KOPT-K1 (cell line): ENCODE data around the gene MAML3.

Source experiments
- H3K27ac ChIP-seq: fragments of 200-600 bp; sonication (generic); 2 replicates; pipeline ENCODE4 v1.5.1; 2016; ENCODE audit warnings: antibody characterized with exemption, mild to moderate bottlenecking, low read depth, low read length; ENCODE audit not compliant: poor library complexity, severe bottlenecking
- H3K36me3 ChIP-seq: fragments of 200-600 bp; sonication (generic); 2 replicates; pipeline ENCODE4 v1.5.1; 2017; ENCODE audit warnings: antibody characterized with exemption, mild to moderate bottlenecking, low read length, moderate library complexity; ENCODE audit not compliant: insufficient read depth
- H3K9me3 ChIP-seq: fragments of 200-600 bp; sonication (generic); 2 replicates; pipeline ENCODE4 v1.5.1; 2017; ENCODE audit warnings: antibody characterized with exemption, low read length, mild to moderate bottlenecking; ENCODE audit not compliant: insufficient read depth, poor library complexity, severe bottlenecking

The MAML3 gene

DNA sequence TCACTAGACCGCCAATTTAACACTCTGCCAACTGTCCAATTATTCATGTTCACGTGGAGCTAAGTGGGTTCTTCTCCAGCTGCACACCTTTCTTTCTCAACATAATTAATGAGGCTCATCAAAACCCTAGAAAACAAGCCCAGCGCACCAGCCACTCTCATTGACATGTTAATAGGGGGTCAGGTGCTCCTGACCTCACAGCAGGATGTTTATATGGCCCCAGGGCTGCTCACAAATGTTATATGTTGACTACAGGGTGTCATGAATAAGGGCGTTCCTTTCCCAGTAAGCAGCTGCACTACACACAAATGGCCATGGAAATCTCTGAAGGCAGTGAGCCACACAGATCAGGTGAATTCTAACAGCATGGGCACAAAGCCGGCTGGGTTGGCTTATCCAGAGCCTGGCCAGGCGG, 278.6 kb downstream of the MAML3 start:
- Histone ChIP-seq H3K27ac (no peak overlapping the region), H3K36me3 (no peaks in the 10 kb centered on the region), H3K9me3 (peaks cover 7% of the 10 kb centered on the region)

DNA sequence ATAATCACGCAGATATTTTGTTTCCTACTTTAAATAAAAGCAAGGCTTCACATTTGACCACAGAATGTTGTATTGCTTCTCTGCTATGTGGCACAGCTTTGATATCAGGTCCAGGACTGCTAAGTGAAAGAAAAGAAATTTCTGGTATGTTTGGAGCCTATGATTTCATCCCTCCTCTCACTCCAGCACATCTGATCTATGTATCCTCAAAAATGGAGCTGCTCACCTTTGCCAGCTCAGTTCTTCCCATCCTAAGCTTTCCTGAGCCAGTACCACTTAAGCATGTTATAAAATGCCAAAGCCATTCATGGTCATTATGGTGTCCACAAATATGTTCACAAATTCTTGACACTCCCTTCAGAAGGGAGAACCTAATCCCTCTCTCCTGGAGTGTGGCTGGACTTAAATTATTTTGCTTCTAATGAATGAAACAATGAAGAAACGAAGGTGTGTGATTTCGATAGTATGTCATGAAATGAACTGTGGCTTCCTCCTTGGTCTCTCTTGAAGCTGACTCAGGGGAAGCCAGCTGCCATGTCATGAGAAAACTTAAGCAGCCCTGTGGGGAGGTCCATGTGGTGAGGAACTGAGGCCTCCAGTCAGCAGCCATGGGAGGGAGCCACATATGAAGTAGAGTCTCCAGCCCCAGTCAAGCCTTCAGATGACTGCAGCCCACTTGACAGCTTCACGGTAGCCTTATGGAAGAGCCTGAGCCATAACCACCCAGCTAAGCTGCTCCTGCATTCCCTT, 280.7 kb downstream of the MAML3 start:
- Histone ChIP-seq H3K9me3 (peaks cover 7% of the 10 kb centered on the region), H3K36me3 (no peaks in the 10 kb centered on the region), H3K27ac (no peak overlapping the region)

DNA sequence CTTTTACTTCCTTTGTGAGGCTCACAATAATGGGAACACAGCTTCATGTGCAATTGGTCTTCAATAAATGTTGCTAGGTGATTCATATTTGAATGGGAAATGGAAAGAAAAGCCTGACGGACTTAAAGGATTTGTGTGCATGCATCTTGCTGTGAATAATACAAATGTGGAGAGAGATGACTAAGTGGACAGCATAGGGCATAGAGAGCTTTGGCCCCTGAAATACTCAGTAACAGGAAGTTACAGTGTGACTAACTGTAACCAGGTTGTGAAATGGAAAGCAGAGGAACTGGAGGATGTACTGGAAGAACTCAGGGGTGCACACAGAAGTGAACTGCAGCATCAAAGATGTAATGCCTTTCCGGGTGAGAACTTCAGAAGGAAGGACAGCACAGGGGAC, 281.7 kb downstream of the MAML3 start:
- Histone ChIP-seq H3K27ac (no peak overlapping the region), H3K9me3 (peaks cover 7% of the 10 kb centered on the region), H3K36me3 (no peaks in the 10 kb centered on the region)

DNA sequence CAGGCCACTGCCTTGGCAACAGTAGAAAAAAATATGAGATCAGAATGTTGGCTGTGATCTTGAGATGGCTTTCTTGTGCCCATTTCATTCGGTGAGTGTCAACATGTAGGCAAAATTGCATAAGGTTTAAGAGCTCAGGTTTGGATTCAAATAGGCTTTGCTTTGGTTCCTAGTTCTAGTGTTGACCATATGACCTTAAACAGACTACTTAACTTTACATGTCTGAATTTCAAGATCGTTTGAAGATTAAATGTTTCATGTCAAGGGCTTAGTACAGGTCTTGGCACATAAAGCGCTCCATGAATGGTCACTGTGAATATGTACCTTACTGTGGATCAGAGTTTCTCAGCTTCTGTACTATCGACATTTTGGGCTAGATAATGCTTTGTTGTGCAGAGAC, 284.2 kb downstream of the MAML3 start:
- no peak overlapping the region for H3K27ac ChIP-seq
- H3K9me3 ChIP-seq = peaks cover 7% of the 10 kb centered on the region
- H3K36me3 ChIP-seq = no peaks in the 10 kb centered on the region

DNA sequence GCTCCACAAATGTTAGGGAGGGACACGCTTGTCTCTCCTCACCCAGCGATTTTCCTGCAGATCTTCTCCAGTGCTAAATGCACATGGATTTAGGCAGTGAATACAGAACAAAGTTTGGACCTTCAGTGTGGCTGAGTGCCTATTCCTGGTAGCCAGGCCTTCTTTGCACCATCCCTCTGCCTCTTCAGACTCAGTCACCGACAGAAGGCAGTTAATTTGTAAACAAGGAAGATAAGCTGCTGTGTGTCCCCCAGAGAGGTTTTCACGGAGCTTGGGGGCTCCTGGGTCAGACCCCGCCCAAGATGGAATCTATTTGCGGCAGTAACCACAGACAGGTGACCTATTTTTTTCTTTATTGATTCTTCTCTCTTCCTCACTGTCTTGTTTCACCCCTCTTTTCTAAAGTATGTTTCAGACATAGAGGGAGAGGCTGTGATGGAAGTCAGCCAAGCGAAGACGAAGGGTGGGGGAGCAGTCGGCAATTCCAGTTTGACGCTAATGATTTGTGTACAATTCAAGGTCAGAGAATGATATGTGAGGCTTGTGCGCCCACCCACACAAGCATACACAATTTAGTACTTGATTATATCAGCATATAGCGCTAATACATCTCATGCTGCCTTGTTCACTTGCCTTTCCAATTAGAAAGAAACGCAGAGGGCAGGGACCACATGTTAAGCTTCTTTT, 287.6 kb downstream of the MAML3 start:
- H3K27ac ChIP-seq = no peak overlapping the region

DNA sequence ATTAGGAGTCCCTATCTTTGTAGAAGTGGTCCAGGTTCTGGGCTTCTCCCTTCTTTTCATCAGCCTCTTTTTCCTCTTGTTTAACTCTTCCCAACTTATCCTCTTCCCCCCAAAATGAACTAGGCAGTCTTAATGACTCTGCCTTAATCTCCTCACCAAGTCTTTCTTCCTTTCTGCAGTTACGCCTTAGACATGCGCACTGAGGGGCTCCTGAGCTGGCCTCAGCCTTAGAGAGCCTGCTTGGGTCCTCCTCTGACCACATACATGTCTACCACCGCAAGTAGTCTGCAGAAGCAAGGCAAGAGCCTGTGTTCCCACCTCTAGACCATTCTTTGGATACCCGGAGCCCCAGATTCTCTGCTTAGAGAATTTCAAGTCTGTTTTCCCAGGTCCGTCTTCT, 288.4 kb downstream of the MAML3 start:
- no peaks in the 10 kb centered on the region for H3K36me3 ChIP-seq
- H3K9me3 ChIP-seq = no peaks in the 10 kb centered on the region
- no peak overlapping the region for H3K27ac ChIP-seq

More for the DNA sequence above, 287.6 kb downstream of the MAML3 start:
- H3K36me3 ChIP-seq = no peaks in the 10 kb centered on the region
- no peaks in the 10 kb centered on the region for H3K9me3 ChIP-seq

DNA sequence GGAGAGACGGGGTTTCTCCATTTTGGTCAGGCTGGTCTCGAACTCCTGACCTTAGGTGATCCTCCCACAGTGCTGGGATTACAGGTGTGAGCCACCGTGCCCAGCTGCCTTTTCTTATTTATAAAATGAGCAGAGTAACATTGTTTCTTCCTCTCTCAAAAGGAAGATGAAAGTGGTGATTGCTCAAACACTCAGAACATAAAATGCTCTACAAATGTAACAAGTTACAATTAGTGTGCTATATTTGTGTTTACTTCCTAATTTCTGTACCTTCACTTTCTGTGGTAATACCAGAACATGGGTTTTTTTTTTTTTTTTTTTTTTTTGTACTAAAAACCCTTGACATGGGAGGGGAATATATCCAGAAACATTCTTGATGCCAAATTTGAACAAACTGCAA, 290.5 kb downstream of the MAML3 start:
- Histone ChIP-seq H3K9me3 (no peaks in the 10 kb centered on the region), H3K36me3 (no peaks in the 10 kb centered on the region), H3K27ac (no peak overlapping the region)

DNA sequence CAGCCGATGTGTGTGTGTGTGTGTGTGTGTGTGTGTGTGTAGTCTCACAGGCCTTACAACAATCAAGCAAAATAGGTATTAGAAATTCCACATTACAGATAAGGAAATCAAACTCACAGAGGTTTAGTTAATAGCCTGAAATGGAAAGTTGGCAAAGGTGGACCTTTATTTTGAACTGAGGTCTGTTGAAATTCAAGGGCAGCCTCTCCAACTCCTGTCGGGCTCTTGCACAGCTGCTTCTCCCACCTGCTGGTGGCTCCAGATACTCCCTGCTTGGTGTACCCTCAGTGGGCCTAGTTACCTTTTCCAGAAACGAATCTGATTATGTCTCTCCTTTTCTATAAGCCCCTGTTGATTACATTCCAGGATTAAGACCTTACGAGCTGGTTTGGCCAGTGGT, 292.5 kb downstream of the MAML3 start:
- Histone ChIP-seq H3K36me3 (no peaks in the 10 kb centered on the region), H3K9me3 (no peaks in the 10 kb centered on the region), H3K27ac (no peak overlapping the region)

DNA sequence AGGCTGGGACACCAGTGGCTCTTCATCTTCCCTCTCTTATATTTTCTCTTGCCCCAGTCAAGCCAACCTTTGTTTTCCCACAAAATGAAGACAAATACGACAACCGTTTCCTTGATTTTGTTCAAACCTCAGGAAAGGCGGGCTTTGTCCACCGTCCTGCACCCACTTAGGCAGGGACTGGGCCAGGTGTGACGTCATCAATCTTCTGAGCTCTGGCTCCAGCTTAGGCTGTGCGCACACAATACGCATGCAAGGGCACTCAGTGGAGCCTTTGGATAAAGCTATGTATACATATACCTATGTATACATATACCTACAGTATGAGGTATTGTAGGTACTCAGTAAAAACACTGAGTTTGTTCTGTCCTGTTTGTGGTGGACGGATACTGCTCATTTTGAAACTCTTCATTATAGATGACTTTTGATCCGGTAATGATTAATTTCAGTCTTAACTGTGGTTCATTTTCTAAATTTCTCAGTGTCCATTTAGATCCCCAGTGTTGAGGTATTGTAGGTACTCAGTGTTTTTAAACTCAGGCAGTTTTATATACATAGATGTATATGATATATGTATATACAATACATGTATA, 293.5 kb downstream of the MAML3 start:
- Histone ChIP-seq H3K9me3 (no peaks in the 10 kb centered on the region), H3K27ac (no peak overlapping the region), H3K36me3 (no peaks in the 10 kb centered on the region)

DNA sequence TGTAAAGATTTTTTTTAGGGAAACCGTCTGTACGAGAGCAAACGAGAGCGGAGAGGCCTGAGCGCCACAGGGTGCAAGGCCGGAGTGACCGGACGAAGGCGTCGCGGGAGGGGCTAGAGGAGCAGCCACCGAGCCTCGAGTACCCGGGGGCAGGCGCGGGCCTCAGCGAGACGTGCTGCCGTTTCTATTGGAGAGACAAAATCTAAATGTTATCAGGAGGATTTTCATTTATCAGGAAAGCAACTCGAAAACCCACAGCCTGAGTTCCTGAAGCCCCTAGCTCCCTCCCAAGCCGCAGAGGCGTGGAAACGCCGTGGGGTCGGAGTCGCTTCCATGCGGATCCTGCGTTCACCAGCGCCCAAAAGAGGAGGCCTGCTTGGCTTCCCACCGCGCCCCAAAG, 294.1 kb downstream of the MAML3 start:
- Histone ChIP-seq H3K9me3 (no peaks in the 10 kb centered on the region), H3K36me3 (no peaks in the 10 kb centered on the region), H3K27ac (no peak overlapping the region)

DNA sequence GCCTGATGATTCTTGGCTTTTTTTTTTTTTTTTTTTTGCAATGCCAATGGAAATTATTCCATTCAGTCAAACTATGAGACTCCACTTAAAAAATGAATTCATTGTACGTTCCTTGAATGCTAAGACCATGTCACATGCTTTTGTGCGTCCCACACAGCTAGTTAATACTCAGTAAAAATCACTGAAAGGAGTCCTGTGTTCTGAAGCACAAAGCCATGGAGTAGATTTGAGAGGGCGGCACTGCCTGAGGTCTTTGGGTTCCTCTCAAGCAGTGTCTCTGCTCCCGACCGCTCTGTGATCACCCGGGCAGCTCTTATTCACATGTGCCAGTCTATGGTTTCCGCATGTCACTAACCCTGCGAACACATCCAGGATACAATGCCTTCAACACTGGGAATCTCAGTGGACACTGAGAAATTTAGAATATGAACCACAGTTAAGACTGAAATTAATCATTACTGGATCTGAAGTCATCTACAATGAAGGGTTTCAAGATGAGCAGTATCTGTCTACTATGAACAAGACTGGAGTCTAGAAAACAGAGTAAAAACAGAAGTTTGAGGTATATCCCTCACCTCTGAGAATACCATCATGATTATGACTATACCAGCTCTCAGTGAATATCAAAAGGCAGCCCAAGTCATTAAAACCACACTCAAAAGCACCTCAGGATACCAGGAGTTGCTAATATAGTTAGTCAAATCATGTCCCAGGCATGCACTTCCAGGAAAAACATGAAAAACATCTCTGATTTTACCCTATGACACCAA, 295.4 kb downstream of the MAML3 start:
- H3K27ac ChIP-seq = no peak overlapping the region
- no peaks in the 10 kb centered on the region for H3K36me3 ChIP-seq
- no peaks in the 10 kb centered on the region for H3K9me3 ChIP-seq

DNA sequence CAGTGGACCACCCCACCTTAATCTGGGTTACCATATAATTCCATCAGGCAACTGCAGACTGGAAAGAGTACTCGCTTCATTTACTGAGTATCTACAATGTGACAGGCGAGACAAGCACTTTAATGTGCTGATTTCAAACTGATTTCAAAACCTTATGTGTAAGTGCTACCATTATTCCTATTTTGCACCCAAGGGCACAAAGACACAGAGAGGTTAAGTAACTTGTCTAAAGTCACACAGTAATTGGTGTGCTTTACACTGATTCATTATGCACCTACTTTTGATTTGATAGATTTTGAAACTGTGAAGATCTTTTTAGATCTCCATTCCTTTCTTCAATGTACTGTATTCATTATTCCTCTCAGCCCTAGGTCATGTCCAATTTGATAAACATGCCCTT, 296.0 kb downstream of the MAML3 start:
- H3K36me3 ChIP-seq = no peaks in the 10 kb centered on the region
- no peaks in the 10 kb centered on the region for H3K9me3 ChIP-seq
- peak overlapping the region; percentile 60 for H3K27ac ChIP-seq

DNA sequence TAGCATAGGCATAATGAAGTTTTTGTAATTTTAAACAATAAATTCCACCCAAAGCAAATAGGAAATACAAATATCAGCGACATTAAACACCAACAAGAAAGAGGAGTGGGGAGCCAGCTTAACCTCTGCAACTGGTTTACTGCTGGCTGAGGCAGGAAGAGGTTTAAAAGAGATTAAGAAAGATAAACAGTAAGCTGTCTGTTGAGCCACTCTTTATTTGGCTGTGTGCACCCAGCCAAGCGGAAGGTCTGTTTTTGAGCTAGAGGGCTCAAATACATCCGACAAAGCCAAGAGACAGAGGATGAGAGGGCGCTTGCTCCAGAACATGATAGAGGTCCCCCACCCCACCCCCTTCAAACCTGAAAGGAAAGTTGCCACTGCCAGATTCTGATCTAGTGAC, 297.0 kb downstream of the MAML3 start:
- no peaks in the 10 kb centered on the region for H3K9me3 ChIP-seq
- peak overlapping the region; percentile 60 for H3K27ac ChIP-seq
- no peaks in the 10 kb centered on the region for H3K36me3 ChIP-seq

DNA sequence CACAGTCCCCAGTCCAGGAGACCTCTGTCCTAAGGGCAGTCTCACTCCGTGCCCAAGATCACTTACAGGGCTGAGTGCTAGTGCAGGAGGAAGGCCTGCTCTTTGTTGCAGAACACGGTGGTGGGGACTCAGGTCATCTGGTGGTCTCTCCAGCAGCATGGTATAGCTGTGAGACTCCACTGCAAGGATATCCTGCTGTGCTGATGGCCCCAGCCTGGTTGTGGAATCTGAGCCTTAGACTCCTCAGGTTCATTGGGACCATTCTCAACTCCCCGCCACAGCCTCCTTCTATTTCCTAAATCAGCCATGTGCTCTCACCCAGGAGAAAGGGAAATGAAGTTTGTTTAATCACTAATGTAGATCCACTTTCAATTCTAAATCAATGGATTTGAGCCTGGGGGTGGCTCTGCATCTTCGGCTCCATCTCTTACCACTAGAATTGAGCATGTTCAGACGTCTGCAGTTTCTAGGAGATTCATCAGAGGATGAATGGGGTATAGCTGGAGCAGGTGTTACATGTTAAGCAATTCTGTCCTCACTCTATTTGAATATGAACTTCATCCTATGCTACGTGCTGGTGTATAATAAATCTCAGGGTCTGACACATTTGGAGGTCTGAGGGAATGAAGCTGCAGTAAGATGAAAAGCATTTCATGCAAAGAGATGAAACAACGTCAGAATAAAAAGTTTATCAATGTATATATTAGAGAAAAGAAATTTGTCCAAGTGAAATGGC, 299.1 kb downstream of the MAML3 start:
- Histone ChIP-seq H3K36me3 (no peaks in the 10 kb centered on the region), H3K27ac (no peak overlapping the region), H3K9me3 (no peaks in the 10 kb centered on the region)
